Sigmoid colon (tissue), 4 donors: Measurements from ENCODE around the gene PHF21A.

Experiments
- EP300 ChIP-seq, 4 donors: sonication (generic); formaldehyde crosslinking; IDR thresholded peaks; one replicate each; pipeline ENCODE4 v1.6.1; 2017; ENCODE audit warnings: antibody characterized with exemption in 4 of 4
- POLR2A ChIP-seq, 2 donors: fragments of 450-650 bp; IDR thresholded peaks; one replicate each; pipeline ENCODE4 v1.6.1; 2016; ENCODE audit warnings: antibody characterized with exemption in 2 of 2, mild to moderate bottlenecking in 2 of 2, moderate library complexity in 2 of 2
- POLR2AphosphoS5 ChIP-seq, 4 donors: sonication (generic); formaldehyde crosslinking; IDR thresholded peaks; one replicate each; pipeline ENCODE4 v1.6.1; 2017; ENCODE audit warnings: antibody characterized with exemption in 4 of 4
- TF ChIP-seq, protein P1 (sequence below), 4 experiments: fragments of 450-650 bp in 3 of 4; fragments of 200-600 bp in 1 of 4; IDR thresholded peaks; one replicate each; pipeline ENCODE4 v1.5.1; 2016 to 2019; ENCODE audit warnings: antibody characterized with exemption in 4 of 4, mild to moderate bottlenecking in 3 of 4, moderate library complexity in 2 of 4

DNA sequence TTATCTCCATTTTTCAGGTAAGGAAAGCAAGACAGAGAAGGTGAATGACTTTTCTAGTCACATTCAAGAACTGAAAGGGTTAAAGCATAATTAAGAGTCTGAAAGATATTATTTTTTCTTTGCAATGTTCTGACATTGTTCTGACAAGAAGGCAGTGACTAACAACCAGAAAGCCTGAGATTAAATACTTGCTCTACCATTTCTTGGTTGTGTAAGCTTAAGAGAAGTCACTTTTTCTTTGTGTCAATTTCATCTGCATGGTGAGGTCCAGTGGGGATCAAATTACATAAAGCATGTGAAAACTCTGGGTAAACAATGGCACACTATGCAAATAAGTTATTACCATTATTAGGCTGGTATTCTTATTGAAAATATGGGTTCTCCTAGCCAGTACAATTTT is 73.7 kb downstream of the PHF21A start:
- TF ChIP-seq, protein P1, sequence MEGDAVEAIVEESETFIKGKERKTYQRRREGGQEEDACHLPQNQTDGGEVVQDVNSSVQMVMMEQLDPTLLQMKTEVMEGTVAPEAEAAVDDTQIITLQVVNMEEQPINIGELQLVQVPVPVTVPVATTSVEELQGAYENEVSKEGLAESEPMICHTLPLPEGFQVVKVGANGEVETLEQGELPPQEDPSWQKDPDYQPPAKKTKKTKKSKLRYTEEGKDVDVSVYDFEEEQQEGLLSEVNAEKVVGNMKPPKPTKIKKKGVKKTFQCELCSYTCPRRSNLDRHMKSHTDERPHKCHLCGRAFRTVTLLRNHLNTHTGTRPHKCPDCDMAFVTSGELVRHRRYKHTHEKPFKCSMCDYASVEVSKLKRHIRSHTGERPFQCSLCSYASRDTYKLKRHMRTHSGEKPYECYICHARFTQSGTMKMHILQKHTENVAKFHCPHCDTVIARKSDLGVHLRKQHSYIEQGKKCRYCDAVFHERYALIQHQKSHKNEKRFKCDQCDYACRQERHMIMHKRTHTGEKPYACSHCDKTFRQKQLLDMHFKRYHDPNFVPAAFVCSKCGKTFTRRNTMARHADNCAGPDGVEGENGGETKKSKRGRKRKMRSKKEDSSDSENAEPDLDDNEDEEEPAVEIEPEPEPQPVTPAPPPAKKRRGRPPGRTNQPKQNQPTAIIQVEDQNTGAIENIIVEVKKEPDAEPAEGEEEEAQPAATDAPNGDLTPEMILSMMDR (IDR thresholded peaks at IDR 0.05), result no peak
- TF ChIP-seq POLR2A (IDR thresholded peaks at IDR 0.05) (no peak), POLR2AphosphoS5 (IDR thresholded peaks at IDR 0.05) (no peak), EP300 (IDR thresholded peaks at IDR 0.05) (no peak)
